Measurements from ENCODE around the gene TNS3. TPM values are rescaled to one million over a fixed set of nuclear protein-coding genes. Genes with fewer than 3 reads are reported as not detected.

Gene TNS3
- total RNA-seq, 2 donors from 2014 or later, result 0.50 TPM; not detected in 1

DNA sequence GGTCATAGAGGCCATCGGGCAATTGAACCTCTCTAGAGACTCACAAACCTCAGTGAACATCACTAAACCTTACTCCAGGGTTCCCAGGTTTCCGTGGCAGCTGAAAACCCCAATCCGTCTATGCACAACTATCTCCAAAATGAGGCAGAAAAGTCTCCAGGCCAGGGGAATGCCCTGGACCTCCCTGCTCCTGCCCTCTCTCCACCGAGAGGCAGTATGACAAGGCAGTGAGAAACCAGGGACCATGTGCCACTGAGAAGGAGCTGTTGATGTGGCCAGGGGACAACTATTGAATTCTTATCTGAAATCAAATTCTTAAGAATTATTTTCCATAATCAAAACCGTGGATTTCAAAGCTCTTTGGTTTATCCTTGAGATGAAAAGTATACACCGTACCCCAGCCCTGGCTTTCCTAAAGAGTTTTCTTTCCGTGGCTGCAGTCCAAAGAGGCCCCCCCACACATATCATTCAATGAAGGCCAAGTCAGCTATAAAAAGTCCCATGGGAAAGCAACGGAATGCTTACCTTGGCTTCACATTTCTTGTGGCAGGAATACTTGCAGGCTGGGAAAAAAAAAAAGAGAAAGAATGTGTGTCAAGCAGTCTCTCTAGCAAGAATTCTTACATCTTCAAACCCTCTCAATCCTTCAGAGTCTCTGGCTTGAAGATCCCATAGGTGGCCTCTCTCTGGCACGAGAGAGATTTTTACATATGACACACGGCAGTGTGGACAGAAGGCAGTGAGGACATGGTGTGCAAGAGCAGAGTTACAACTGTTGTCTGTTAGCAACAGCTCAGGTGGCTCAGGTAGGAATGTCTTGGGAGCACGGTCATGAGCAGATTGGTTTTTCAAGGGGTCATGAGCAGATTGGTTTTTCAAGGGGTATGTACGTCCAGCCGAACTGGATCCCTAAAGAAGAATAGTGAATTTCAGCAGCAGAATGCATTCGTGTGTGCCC is 75.2 kb downstream of the TNS3 start:
- Mint-ChIP-seq H3K27ac (no peak overlapping the region), H3K36me3 (no peaks in the 10 kb centered on the region), H3K4me1 (ENCODE audit: low read depth in 2 of 2) (no peaks in the 10 kb centered on the region), H3K27me3 (peaks cover 0 to 3% of the 10 kb centered on the region in 2 donors), H3K4me3 (no peak overlapping the region), H3K9me3 (no peaks in the 10 kb centered on the region)
- ATAC-seq (no peak), DNase-seq (ENCODE audit: low spot score) (no peak)

DNA sequence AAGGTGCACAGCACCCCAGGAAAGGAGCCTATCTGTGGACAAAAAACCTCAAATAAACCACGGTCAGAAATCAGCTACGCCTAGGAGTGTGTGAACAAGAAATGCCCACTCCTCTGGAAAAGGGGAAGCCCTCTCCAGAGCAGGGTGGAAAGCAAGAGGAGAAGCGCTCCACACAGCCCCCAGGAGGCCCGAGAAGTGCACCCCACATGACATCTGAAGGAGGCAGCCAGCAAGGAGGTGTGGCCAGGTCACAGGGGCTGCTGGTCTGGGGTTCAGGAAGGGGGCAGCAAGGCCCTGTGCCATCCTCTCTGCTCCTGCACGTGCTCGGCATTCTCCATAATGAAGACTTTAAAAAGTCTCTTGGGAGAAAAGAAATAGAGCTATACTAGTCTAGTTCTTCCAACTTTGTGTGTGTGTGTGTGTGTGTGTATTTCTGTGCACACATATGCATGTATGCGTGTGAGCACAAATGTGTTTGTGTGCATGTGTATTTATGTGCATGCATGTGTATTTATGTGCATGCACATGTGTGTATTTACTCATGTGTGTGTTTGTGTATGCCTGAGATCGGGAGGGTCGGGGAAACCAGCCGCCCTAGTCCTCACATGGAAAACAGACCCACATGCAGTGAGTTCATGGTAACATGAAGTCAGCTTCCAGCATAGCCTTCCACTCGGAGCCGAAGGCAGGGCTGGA is 76.5 kb downstream of the TNS3 start:
- Mint-ChIP-seq H3K27ac (no peak overlapping the region), H3K4me3 (no peak overlapping the region), H3K9me3 (no peaks in the 10 kb centered on the region), H3K4me1 (ENCODE audit: low read depth in 2 of 2) (no peaks in the 10 kb centered on the region), H3K36me3 (no peaks in the 10 kb centered on the region), H3K27me3 (peaks cover 0 to 3% of the 10 kb centered on the region in 2 donors)
- ATAC-seq (no peak), DNase-seq (ENCODE audit: low spot score) (no peak)

DNA sequence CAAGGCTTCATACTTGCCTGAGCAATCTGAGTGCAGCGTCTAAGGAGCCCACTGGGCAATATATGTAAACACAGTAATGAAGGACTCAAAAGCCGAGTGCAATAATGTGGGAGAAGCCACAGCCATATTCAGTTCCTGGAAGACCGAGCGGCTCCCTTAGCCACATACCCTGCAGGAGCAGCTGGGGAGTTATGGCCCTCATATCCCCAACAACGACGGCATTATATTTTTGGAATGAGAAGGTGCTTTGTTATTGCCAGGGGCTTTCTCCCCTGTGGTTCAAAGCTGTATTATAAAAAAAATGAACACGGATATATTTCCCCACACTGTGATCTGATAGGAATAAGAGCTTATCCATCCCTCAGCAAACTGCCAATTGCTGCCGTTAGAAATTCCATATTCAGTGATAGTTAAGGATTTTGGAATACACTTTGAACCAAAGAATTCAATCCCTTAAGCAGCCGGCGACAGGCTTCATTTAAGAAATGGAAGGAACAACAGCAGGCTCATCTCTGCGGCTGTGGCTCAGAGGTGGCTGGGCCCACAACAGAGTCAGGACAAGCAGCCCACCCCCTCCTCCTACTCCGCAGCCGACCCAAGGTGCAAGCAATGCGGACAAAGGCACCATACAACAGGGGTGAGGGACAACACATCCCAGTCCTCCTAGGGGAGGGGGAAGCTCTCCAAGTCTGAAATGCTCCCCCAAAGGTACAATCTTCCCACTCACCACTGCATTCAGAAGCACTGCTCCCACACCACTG is 77.2 kb downstream of the TNS3 start:
- Mint-ChIP-seq H3K4me3 (no peak overlapping the region), H3K4me1 (ENCODE audit: low read depth in 2 of 2) (no peaks in the 10 kb centered on the region), H3K27me3 (peaks cover 0 to 3% of the 10 kb centered on the region in 2 donors), H3K36me3 (no peaks in the 10 kb centered on the region), H3K9me3 (no peaks in the 10 kb centered on the region), H3K27ac (no peak overlapping the region)
- ATAC-seq (no peak), DNase-seq (ENCODE audit: low spot score) (no peak)

DNA sequence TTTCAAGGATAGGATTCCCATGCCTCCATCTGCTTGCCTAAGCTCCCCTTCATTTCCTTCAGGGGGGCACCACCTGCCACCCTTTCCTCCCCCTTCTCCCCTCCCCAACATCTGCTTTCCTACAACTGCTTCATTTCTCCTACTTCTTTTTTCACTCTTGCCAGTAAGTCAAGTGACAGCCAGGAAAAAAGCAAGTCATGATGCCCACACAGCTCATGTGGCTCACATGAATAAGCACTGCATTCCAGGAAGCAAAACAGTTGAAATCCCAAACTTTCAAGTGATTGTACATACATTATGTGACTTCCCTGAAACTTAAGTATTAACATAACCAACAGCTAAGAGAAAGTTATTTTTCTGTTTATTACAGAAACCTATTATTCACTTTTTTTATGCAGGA is 78.6 kb downstream of the TNS3 start:
- DNase-seq (ENCODE audit: low spot score) (no peak), ATAC-seq (no peak)
- Mint-ChIP-seq H3K27ac (no peak overlapping the region), H3K4me3 (no peak overlapping the region), H3K4me1 (ENCODE audit: low read depth in 2 of 2) (no peaks in the 10 kb centered on the region), H3K9me3 (no peaks in the 10 kb centered on the region), H3K27me3 (peaks cover 0 to 3% of the 10 kb centered on the region in 2 donors), H3K36me3 (no peaks in the 10 kb centered on the region)

DNA sequence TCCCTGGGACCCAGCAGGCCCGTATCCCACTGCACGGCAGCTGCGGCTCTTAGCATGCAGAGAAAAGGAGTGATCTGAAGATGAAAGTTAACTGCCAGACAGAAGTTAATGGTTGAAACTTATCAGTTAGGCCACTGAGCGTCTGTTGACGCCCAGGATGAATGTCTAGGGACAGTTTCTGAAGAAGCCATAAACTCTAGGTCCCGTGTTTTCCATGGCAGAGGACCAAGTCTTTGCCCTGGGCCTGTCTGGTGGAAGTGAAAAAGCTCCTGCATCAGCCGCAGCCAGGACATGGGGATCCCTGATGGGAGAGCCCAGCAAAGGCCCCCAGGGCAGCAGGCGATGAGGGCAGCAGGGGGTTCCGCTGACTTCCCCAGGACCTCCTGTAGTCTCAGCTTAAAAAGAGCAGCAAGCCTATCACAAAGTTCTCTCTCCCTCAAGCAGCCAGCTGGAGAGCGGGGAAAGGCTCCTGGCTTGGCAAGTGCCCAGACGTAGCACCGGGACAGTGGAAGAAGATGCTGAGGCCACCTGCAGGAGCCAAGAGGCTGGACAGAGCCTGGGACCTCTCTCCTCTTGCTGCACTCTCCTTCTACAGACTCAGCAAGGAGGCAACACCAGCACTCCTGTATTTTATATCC is 79.6 kb downstream of the TNS3 start:
- Mint-ChIP-seq H3K36me3 (no peaks in the 10 kb centered on the region), H3K4me1 (ENCODE audit: low read depth in 2 of 2) (no peaks in the 10 kb centered on the region), H3K4me3 (no peak overlapping the region), H3K27ac (no peak overlapping the region), H3K9me3 (no peaks in the 10 kb centered on the region), H3K27me3 (peaks cover 0 to 3% of the 10 kb centered on the region in 2 donors)
- DNase-seq (ENCODE audit: low spot score) (no peak), ATAC-seq (no peak)

DNA sequence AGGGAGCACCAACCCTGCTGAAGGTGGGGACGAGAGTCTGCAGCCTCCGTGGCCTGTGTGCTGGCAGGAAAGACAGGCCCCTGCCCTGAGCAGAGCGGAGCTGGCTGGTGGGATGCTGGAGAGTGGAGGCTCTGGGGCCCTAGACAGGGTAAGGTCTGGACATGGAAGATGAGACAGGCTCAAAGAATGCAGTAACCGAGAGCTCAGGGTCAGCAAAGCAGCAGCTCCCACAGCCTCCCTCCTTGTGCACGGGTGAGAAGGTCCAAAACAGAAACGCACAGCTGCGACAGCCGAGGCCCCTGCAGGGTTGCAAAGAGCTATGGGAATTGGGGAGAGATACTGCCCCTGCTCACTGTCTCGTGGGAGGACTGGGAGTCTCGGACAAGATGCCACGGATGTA is 80.5 kb downstream of the TNS3 start:
- no peaks in the 10 kb centered on the region for H3K9me3 Mint-ChIP-seq
- ATAC-seq (no peak), DNase-seq (ENCODE audit: low spot score) (no peak)
- H3K4me3 Mint-ChIP-seq, result no peak overlapping the region
- H3K27me3 Mint-ChIP-seq, result peaks cover 0 to 3% of the 10 kb centered on the region in 2 donors
- no peaks in the 10 kb centered on the region for H3K4me1 Mint-ChIP-seq (ENCODE audit: low read depth in 2 of 2)
- H3K27ac Mint-ChIP-seq, result no peak overlapping the region
- no peaks in the 10 kb centered on the region for H3K36me3 Mint-ChIP-seq

DNA sequence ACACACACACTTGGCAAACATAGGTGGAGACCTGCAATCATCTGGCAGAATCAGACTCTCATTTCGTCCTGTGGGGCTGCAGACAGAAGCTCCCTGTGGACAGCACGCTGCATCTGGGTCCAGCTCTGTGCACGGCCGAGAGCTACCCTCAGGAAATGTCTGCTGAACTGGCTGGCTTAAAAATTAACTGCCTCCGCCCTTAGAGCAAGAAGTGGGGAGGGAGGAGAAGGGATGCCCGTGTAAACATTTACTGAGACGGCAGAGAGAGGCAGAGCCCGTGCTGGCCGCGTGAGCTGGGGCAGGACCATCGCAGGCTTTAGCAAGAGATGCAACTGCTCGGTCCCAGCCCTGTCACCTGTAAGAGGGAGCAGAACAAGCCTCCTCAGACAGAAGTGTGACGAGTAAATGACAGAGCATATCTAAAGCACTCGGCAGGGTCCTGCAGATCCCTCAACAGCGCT is 81.8 kb downstream of the TNS3 start:
- no peaks in the 10 kb centered on the region for H3K9me3 Mint-ChIP-seq
- ATAC-seq, result no peak
- DNase-seq (ENCODE audit: low spot score), result no peak
- no peaks in the 10 kb centered on the region for H3K4me1 Mint-ChIP-seq (ENCODE audit: low read depth in 2 of 2)
- H3K36me3 Mint-ChIP-seq, result no peaks in the 10 kb centered on the region
- H3K27ac Mint-ChIP-seq, result no peak overlapping the region
- no peak overlapping the region for H3K4me3 Mint-ChIP-seq
- peaks cover 0 to 7% of the 10 kb centered on the region in 2 donors for H3K27me3 Mint-ChIP-seq

DNA sequence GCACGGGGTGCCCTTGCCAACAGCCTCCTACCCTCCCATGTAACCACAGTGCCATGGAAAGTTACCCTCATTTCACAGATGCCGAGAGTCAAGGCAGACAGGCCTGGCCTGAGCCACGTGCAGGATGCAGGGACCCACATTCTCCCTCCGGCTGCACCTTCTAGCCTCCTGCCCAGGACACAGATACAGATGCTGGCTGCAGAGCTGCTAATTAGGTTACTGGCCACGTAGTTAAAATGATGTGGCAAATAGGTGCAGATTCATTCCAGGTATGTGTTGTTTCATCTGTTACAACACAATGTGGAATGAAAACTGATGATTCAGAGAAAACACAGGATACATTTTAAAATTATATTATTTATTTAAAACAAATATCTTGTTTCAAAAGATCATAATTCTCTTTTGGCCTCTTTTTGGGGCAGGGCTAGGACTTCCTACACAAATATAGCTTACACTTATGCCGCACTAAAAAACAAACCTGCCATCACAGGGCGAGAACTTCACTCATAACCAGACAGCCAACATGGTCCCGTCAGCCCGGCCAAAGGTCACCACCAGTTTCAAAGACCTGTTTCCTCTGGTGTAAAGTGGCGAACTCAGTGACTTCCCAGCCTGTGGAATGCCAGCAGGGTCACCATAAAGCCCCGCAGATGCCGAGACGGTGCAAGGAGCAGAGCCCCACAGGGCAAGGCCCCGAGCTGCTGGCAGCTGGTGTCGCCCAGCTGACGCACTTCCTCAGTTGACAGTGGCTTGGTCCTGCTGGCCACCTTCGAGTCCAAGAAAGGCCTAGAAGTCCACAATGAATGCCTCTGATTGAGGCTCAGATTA is 83.5 kb downstream of the TNS3 start:
- DNase-seq (ENCODE audit: low spot score) (no peak), ATAC-seq (no peak)
- Mint-ChIP-seq H3K9me3 (no peaks in the 10 kb centered on the region), H3K36me3 (no peaks in the 10 kb centered on the region), H3K27me3 (peaks cover 0 to 14% of the 10 kb centered on the region in 2 donors), H3K4me3 (no peak overlapping the region), H3K4me1 (ENCODE audit: low read depth in 2 of 2) (no peaks in the 10 kb centered on the region), H3K27ac (no peak overlapping the region)

DNA sequence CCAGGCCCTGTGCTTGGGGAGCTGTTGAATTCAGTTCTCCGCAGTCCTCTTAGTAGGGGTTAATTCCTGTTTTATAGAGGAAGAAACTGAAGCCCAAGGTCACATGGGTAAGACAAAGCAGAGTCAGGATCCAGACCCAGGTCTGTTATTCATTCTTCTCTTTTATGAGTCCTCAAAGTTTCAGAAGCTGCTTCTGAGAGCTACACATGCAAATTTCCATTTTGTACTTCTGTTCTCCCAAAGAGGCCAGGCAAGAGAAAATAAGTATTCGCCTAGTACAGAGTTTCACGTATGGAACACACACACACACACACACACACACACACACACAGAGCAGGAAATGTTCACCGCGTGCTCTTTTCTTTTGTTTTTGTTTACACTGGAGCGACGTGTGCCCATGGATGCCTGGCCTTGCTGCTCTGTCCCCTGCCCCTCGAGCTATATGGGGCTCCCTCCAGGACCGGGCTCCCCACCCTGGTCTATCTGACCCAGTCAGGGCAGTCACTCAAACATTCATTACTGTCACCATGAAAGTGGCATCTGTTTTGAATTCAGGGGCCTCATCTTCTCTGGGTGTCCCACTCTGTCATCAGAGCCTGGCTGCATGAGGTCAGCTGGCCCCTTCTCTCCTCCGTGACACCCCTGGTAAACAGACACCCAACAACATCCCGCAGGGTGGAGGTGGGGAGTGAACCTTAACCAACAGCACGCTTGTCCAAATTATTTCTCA is 84.4 kb downstream of the TNS3 start:
- H3K9me3 Mint-ChIP-seq, result no peaks in the 10 kb centered on the region
- ATAC-seq (peak in 1 of 2 donors; percentile 2), DNase-seq (ENCODE audit: low spot score) (no peak)
- no peak overlapping the region for H3K27ac Mint-ChIP-seq
- no peak overlapping the region for H3K4me3 Mint-ChIP-seq
- no peaks in the 10 kb centered on the region for H3K36me3 Mint-ChIP-seq
- H3K4me1 Mint-ChIP-seq (ENCODE audit: low read depth in 2 of 2), result no peaks in the 10 kb centered on the region
- H3K27me3 Mint-ChIP-seq, result peaks cover 0 to 14% of the 10 kb centered on the region in 2 donors

DNA sequence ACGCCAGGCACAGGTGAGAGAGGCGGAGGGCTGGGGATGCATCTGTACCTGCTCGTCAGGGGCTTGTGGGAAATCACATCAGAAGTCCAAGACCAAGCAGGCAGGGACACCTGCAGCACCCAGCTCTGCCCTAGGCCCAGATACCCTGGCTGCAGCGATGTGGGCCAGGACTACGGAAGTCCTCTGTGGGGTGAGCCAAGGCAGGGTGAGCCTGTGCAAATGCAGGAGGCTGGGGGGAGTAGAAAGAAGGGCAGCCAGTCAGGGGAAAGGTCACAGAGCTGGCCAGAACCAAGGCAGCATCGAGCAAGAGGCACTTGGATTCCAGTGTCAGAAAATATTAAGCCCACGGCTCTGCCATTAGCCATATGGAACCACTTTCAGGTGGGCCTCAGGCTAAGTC is 85.2 kb downstream of the TNS3 start:
- H3K27ac Mint-ChIP-seq, result no peak overlapping the region
- H3K4me1 Mint-ChIP-seq (ENCODE audit: low read depth in 2 of 2), result no peaks in the 10 kb centered on the region
- peaks cover 0 to 14% of the 10 kb centered on the region in 2 donors for H3K27me3 Mint-ChIP-seq
- no peak overlapping the region for H3K4me3 Mint-ChIP-seq
- DNase-seq (ENCODE audit: low spot score) (no peak), ATAC-seq (no peak)
- no peaks in the 10 kb centered on the region for H3K9me3 Mint-ChIP-seq
- no peaks in the 10 kb centered on the region for H3K36me3 Mint-ChIP-seq

DNA sequence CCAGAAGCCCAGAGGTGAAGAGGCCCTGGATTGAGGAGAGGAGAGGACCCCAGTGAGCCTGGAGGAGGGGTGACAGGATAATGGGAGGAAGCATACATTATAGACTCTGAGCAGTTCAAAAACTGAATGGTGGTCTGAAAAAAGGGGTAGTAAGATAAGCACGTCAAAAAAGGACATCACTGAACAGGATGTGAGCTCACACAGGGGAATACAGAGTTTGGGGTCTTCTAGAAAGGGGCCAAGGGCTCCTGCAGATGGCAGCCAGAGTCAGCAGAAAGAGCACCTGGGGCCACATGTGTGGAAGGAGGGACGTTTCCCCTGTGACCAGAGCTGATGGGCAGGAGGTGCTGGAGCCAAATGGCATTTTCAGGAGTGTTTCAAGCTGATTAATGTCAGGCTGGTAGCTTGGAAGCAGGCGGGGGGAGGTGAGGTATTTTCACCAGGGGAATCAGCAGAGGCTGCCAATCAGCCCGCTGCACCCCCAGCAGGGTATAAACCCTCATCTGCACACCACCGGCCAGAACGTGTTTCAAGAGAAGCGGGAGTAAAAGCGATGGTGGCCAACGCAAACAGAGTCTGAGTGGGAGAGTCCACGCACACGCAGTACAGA is 85.8 kb downstream of the TNS3 start:
- no peak for DNase-seq (ENCODE audit: low spot score)
- no peak overlapping the region for H3K4me3 Mint-ChIP-seq
- no peak for ATAC-seq
- no peaks in the 10 kb centered on the region for H3K9me3 Mint-ChIP-seq
- no peaks in the 10 kb centered on the region for H3K4me1 Mint-ChIP-seq (ENCODE audit: low read depth in 2 of 2)
- no peaks in the 10 kb centered on the region for H3K36me3 Mint-ChIP-seq
- H3K27me3 Mint-ChIP-seq, result peaks cover 0 to 14% of the 10 kb centered on the region in 2 donors
- no peak overlapping the region for H3K27ac Mint-ChIP-seq

Measured in natural killer cell treated with Interleukin-12 subunit alpha and Interleukin-12 subunit beta and Interleukin-15 and Interleukin-18, amount 100 ng/mL, for 72 hours (primary cell).